ENCODE data around the gene PBRM1. TPM values are rescaled to one million over a fixed set of nuclear protein-coding genes. Genes with fewer than 3 reads are reported as not detected.

PBRM1 gene
- total RNA-seq, 1 donor from 2014 or later = 67.1 TPM

DNA sequence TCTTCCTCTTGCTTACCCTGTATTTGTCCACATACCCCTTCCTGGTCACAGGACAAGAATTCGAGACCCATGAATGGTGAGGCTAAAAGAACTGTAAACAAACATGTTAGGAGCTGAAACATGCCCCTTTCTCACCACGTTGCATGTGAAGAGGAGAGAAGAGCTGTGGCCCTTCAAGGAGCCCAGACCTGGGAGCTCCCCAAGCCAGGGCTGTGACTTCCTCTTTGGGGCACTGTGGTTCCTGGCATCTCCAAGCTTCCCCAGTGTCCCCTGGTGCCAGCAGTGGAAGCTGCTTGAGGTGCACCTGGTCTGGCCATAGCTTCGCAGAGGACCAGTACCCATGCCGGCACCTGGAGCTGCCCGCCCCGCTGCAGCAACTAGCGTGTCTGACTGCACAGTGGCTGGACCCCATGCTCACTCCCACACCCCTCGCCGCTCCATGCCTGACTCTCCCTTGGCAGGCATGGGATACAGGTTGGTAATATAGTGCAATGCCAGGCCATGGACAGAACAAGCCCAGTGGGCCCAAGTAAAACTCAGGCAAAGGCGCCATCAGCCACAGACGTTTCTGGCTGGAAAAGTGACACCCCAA lies 30.1 kb upstream of the PBRM1 start:
- H3K27ac ChIP-seq = no peak overlapping the region
- H3K9me3 ChIP-seq = no peaks in the 10 kb centered on the region
- no peaks in the 10 kb centered on the region for H3K27me3 ChIP-seq
- TF ChIP-seq, protein P1, sequence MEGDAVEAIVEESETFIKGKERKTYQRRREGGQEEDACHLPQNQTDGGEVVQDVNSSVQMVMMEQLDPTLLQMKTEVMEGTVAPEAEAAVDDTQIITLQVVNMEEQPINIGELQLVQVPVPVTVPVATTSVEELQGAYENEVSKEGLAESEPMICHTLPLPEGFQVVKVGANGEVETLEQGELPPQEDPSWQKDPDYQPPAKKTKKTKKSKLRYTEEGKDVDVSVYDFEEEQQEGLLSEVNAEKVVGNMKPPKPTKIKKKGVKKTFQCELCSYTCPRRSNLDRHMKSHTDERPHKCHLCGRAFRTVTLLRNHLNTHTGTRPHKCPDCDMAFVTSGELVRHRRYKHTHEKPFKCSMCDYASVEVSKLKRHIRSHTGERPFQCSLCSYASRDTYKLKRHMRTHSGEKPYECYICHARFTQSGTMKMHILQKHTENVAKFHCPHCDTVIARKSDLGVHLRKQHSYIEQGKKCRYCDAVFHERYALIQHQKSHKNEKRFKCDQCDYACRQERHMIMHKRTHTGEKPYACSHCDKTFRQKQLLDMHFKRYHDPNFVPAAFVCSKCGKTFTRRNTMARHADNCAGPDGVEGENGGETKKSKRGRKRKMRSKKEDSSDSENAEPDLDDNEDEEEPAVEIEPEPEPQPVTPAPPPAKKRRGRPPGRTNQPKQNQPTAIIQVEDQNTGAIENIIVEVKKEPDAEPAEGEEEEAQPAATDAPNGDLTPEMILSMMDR (IDR thresholded peaks at IDR 0.05) = no peak
- no peaks in the 10 kb centered on the region for H3K36me3 ChIP-seq
- ATAC-seq (peak; percentile 39), DNase-seq (no peak)
- peaks cover 3% of the 10 kb centered on the region for H3K4me1 ChIP-seq
- intact Hi-C loops (cut with DNase I) = no loop called here
- no peak overlapping the region for H3K4me3 ChIP-seq

DNA sequence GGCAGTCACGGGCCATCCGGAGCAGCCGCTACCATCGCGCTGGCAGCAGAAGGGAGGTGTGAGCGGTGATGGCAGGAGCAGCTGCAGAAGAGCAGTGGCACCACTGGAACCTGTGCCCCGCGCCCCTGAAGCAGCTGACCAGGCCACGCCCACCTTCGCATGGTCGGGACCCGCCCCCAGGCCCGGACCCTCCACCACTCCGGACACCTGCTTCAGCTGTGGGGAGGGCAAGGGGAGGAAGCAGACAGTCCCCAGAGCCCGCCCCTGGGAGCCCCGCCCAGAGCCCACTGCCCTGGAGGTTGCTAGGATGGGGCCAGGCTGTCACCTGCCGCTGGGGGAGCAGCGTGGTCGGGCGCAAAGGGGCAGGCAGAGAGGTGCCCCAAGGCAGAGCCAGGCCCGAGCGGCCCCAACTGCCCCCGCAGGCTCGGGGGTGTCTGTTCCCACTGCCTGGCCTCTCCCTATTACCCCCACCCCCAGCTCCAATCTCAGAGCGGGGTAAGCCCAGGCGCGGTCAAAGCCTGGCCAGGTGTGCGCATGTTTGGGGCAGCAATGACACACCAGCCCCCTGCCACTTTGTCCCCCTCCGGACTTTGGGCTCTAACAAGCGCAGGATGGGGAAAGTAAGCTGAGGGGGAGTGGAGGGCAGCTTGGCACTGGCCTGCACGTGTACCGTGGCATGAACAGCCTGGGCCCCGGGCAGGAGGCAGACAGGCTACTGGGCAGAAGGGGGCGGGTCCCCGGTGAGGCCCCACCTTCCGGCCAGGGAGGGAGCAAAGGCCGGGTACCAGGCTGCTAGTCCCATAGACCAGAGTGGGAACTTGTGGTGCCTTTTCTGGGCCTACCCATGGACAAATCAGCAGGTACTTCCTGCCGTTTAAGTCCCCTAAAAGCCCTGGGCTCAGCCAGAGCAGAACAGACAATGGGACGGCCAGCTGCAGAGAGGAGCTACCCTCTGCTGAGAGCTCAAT lies 28.9 kb upstream of the PBRM1 start:
- TF ChIP-seq, protein P1 (IDR thresholded peaks at IDR 0.05) = no peak
- intact Hi-C loops (cut with DNase I) = no loop called here
- Histone ChIP-seq H3K9me3 (no peaks in the 10 kb centered on the region), H3K27me3 (no peaks in the 10 kb centered on the region), H3K4me1 (no peaks in the 10 kb centered on the region), H3K27ac (no peak overlapping the region), H3K36me3 (no peaks in the 10 kb centered on the region), H3K4me3 (no peak overlapping the region)
- ATAC-seq (peak; percentile 51), DNase-seq (no peak)

DNA sequence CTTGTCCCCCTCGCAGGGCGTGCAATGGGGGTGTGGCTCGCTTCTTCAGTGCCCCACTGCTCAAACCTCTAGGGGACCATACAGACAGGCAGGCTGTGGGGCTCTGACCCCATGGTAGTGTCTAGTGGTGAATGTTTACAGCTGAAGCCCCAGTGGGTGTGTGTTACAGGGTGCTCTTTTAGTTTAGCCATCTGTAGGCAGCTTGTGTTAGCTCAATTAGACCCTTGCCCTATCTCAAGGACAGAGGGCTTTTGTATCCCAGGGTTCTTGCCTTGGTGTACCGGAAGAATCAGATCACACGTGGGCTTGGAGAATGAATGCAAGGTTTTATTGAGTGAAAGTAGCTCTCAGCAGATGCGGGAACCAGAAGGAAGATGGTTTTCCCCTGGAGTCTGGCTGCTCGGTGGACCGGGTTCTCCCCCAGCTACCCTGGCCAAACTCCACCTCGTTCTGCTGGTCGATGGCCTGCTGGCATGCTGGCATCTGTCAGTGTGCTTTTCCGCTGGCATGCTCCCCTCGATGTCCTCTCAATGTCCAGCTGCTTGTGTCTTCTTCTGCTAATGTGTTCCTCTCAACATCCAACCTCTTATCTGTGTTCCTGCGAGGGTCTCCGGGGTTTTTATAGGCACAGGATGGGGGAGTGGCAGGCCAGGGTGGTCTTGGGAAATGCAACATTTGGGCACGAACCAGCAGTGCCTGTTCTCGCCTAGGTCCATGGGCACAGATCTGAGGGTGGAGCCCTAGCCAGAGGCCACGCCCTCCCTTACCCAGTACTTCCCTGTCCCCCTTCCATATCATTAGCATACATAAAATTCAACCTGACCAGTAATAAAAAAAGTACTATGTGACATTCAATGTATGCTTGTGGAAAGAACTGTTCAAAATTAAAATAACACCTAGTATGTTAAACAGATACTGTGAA lies 26.8 kb upstream of the PBRM1 start:
- DNase-seq = no peak
- Histone ChIP-seq H3K4me1 (peaks cover 5% of the 10 kb centered on the region), H3K4me3 (no peak overlapping the region), H3K36me3 (peaks cover 19% of the 10 kb centered on the region), H3K9me3 (no peaks in the 10 kb centered on the region), H3K27me3 (no peaks in the 10 kb centered on the region), H3K27ac (no peak overlapping the region)
- peak; percentile 31 for ATAC-seq
- TF ChIP-seq, protein P1 (IDR thresholded peaks at IDR 0.05) = no peak
- intact Hi-C loops (cut with DNase I) = no loop called here

DNA sequence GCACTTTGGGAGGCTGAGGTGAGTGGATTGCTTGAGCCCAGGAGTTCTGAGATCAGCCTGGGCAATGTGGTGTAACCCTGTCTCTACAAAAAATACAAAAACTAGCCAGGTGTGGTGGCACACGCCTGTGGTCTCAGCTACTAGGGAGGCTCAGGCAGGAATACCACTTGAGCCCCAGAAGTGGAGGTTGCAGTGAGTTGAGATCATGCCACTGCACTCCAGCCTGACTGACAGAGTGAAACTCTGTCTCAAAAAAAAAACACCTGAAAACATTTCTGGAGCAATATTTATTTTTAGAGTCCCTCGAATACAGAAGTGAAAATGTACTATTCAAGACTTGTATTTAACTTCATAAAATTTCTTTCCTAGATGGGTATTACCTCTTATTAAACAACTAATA lies 24.8 kb upstream of the PBRM1 start:
- DNase-seq = no peak
- no peaks in the 10 kb centered on the region for H3K9me3 ChIP-seq
- no peaks in the 10 kb centered on the region for H3K27me3 ChIP-seq
- no peak for ATAC-seq
- no peak overlapping the region for H3K4me3 ChIP-seq
- H3K36me3 ChIP-seq = peaks cover 19% of the 10 kb centered on the region
- intact Hi-C loops (cut with DNase I) = no loop called here
- peaks cover 12% of the 10 kb centered on the region for H3K4me1 ChIP-seq
- TF ChIP-seq, protein P1 (IDR thresholded peaks at IDR 0.05) = no peak
- H3K27ac ChIP-seq = no peak overlapping the region

DNA sequence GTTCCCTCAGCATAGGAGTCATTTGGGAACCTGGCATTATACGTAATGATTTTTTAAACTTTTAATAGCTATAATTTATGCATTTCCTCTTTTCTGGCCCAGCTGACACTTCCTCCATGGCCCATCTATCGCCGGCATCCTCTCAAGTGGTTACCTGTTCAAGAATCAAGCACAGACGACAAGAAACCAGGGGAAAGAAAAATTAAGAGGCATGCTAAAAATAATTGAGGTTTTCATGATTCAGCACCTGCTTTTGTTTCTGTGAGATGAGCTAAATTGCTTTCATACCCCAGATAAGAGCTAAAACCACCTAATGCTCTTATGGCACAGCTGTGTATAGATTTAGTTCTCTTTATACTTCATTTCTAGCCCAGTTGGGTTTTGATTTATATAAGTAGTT lies 21.9 kb upstream of the PBRM1 start:
- Histone ChIP-seq H3K27ac (no peak overlapping the region), H3K27me3 (no peaks in the 10 kb centered on the region), H3K36me3 (peaks cover 19% of the 10 kb centered on the region), H3K4me3 (peak overlapping the region; percentile 95), H3K4me1 (peaks cover 30% of the 10 kb centered on the region), H3K9me3 (no peaks in the 10 kb centered on the region)
- no peak for ATAC-seq
- DNase-seq = no peak
- intact Hi-C loops (cut with DNase I) = no loop called here
- TF ChIP-seq, protein P1 (IDR thresholded peaks at IDR 0.05) = no peak

Measured in upper lobe of right lung (tissue), 1 donor.